GM23338 (cell line): ENCODE results near the gene LAMC3. TPM values are rescaled to one million over a fixed set of nuclear protein-coding genes. Genes with fewer than 3 reads are reported as not detected.

ENCODE experiments used
- ATAC-seq: fragments of 200-7000 bp; cut with Tn5 transposase; 3 replicates; pipeline ENCODE4 v1.9.1; 2020
- DNase-seq: peaks from one replicate; pipeline ENCODE4 v3.0.0-alpha.2; 2015; ENCODE audit warnings: low spot score
- H2AFZ ChIP-seq: fragments of 200-600 bp; sonication (generic); 2 replicates; pipeline ENCODE4 v1.8.0; 2016; ENCODE audit warnings: antibody characterized with exemption, mild to moderate bottlenecking, moderate library complexity
- H3F3A ChIP-seq: fragments of 200-600 bp; sonication (generic); replicated peaks from 2 replicates; pipeline ENCODE4 v1.8.0; 2017; ENCODE audit warnings: antibody characterized with exemption, mixed run types, low read depth
- H3K27ac ChIP-seq: fragments of 200-600 bp; sonication (generic); 2 replicates; pipeline ENCODE4 v1.6.1; 2016; ENCODE audit warnings: low read depth
- H3K27me3 ChIP-seq: fragments of 200-600 bp; sonication (generic); 2 replicates; pipeline ENCODE4 v1.8.0; 2016; ENCODE audit warnings: mild to moderate bottlenecking, mixed run types, moderate library complexity; ENCODE audit not compliant: insufficient read depth
- H3K36me3 ChIP-seq: fragments of 200-600 bp; sonication (generic); 2 replicates; pipeline ENCODE4 v1.8.0; 2016; ENCODE audit warnings: mild to moderate bottlenecking; ENCODE audit not compliant: insufficient read depth
- H3K4me1 ChIP-seq: fragments of 200-600 bp; sonication (generic); 2 replicates; pipeline ENCODE4 v1.8.0; 2016; ENCODE audit warnings: mild to moderate bottlenecking, moderate library complexity; ENCODE audit not compliant: insufficient read depth
- H3K4me2 ChIP-seq: fragments of 200-600 bp; sonication (generic); 2 replicates; pipeline ENCODE4 v1.7.1; 2017; ENCODE audit warnings: mixed run types
- H3K4me3 ChIP-seq: fragments of 200-600 bp; sonication (generic); 2 replicates; pipeline ENCODE4 v1.6.1; 2016; ENCODE audit warnings: mixed run types
- H3K79me2 ChIP-seq: fragments of 200-600 bp; sonication (generic); replicated peaks from 2 replicates; pipeline ENCODE4 v1.8.0; 2017; ENCODE audit warnings: mild to moderate bottlenecking; ENCODE audit not compliant: insufficient read depth
- H3K9me2 ChIP-seq: fragments of 200-600 bp; sonication (generic); 2 replicates; pipeline ENCODE4 v1.8.0; 2017; ENCODE audit not compliant: insufficient read depth
- H4K20me1 ChIP-seq: fragments of 200-600 bp; sonication (generic); replicated peaks from 2 replicates; pipeline ENCODE4 v1.8.0; 2017; ENCODE audit warnings: mild to moderate bottlenecking; ENCODE audit not compliant: insufficient read depth
- H3K27ac Mint-ChIP-seq: 2 replicates; pipeline ENCODE4 v1.8.0; 2020; ENCODE audit warnings: inconsistent platforms, mild to moderate bottlenecking, moderate library complexity, mixed read lengths
- H3K27me3 Mint-ChIP-seq: 3 replicates; pipeline ENCODE4 v1.8.0; 2022; ENCODE audit warnings: low read depth, mild to moderate bottlenecking, moderate library complexity, mixed read lengths, inconsistent platforms; ENCODE audit not compliant: insufficient read depth, poor library complexity
- H3K36me3 Mint-ChIP-seq: 3 replicates; pipeline ENCODE4 v1.8.0; 2021; ENCODE audit warnings: low read depth, mild to moderate bottlenecking, inconsistent platforms, moderate library complexity, mixed read lengths
- H3K4me1 Mint-ChIP-seq: 3 replicates; pipeline ENCODE4 v1.8.0; 2020; ENCODE audit warnings: mild to moderate bottlenecking, inconsistent platforms, mixed read lengths
- H3K4me3 Mint-ChIP-seq: 3 replicates; pipeline ENCODE4 v1.8.0; 2021; ENCODE audit warnings: moderate library complexity, mild to moderate bottlenecking, inconsistent platforms, mixed read lengths
- H3K9me3 Mint-ChIP-seq: 3 replicates; pipeline ENCODE4 v1.8.0; 2020; ENCODE audit warnings: moderate library complexity, mild to moderate bottlenecking, inconsistent platforms, mixed read lengths
- CREB1 ChIP-seq: fragments of 250-450 bp; sonication (Bioruptor Pico); IDR thresholded peaks from 2 replicates; pipeline ENCODE4 v1.5.0; 2020; ENCODE audit warnings: low read depth, mild to moderate bottlenecking, moderate library complexity
- CTCF ChIP-seq, 2 experiments: fragments of 200-600 bp in 1 of 2; sonication (generic) in 1 of 2; conservative IDR thresholded peaks; 2 replicates each; pipeline versions ENCODE4 v1.5.1 to v1.6.1; 2016 to 2017; ENCODE audit warnings: antibody characterized with exemption in 2 of 2, low read depth in 2 of 2, mild to moderate bottlenecking in 2 of 2, moderate library complexity in 1 of 2
- JUNB ChIP-seq: IDR thresholded peaks from one replicate; pipeline ENCODE4 v1.6.1; 2016; ENCODE audit warnings: antibody characterized with exemption; ENCODE audit not compliant: unreplicated experiment
- NANOG ChIP-seq: IDR thresholded peaks from 2 replicates; pipeline ENCODE4 v1.6.1; 2016; ENCODE audit warnings: antibody characterized with exemption, borderline replicate concordance
- POLR2AphosphoS5 ChIP-seq: IDR thresholded peaks from 2 replicates; pipeline ENCODE4 v1.6.1; 2016; ENCODE audit warnings: antibody characterized with exemption, low read depth
- REST ChIP-seq: IDR thresholded peaks from one replicate; pipeline ENCODE4 v1.6.1; 2018; ENCODE audit warnings: antibody characterized with exemption; ENCODE audit not compliant: unreplicated experiment
- ZNF114 ChIP-seq: fragments of 250-450 bp; sonication (Bioruptor Pico); IDR thresholded peaks from 2 replicates; pipeline ENCODE4 v1.5.0; 2020; ENCODE audit warnings: mild to moderate bottlenecking, moderate library complexity
- polyA plus RNA-seq: library from polyadenylated mRNA; unstranded; fragments of >200 nt; fragmentation: Nextera tagmentation; extraction: Ambion mirVana; gene quantifications from 2 replicates; pipeline ENCODE4 v1.2.1, GENCODE V29; 2016
- total RNA-seq: library from RNA; depleted of rRNA; stranded (reverse); fragments of >200 nt; shearing (Covaris generic); gene quantifications from 2 replicates; pipeline ENCODE4 v1.2.3, GENCODE V29; 2014

LAMC3 gene
- total and polyA plus RNA-seq, 2 experiments from 2014 or later, result 9.0 to 27.4 TPM

GRCh38 chr9:130992682-130993032 lies 16.3 kb upstream of the LAMC3 start (continued):
- no peak for TF ChIP-seq REST

GRCh38 chr9:130993303-130994030 lies 15.5 kb upstream of the LAMC3 start:
- Mint-ChIP-seq H3K4me1 (peaks cover 25% of the 10 kb centered on the region), H3K9me3 (no peaks in the 10 kb centered on the region), H3K36me3 (no peaks in the 10 kb centered on the region), H3K4me3 (no peak overlapping the region), H3K27ac (no peak overlapping the region), H3K27me3 (peaks cover 14% of the 10 kb centered on the region)
- no peak for DNase-seq
- H3K27me3 ChIP-seq, result no peaks in the 10 kb centered on the region
- H3F3A ChIP-seq, result 0 out of 2 replicates have a peak, but pooled peaks cover 5% of the 10 kb centered on the region
- H2AFZ ChIP-seq, result no peak overlapping the region
- H3K36me3 ChIP-seq, result no peaks in the 10 kb centered on the region
- H3K27ac ChIP-seq, result no peak overlapping the region
- ATAC-seq, result no peak
- no peak overlapping the region for H3K4me3 ChIP-seq
- TF ChIP-seq CREB1 (CRISPR knock-in tag) (no peak), POLR2AphosphoS5 (no peak), CTCF (conservative IDR thresholded peaks at IDR 0.05; ENCODE audit: low read depth in 2 of 2) (no peak), JUNB (no peak), NANOG (no peak), ZNF114 (no peak)
- no peaks in the 10 kb centered on the region for H3K79me2 ChIP-seq
- no peaks in the 10 kb centered on the region for H3K9me2 ChIP-seq
- no peaks in the 10 kb centered on the region for H4K20me1 ChIP-seq
- H3K4me2 ChIP-seq, result no peak overlapping the region
- H3K4me1 ChIP-seq, result peaks cover 15% of the 10 kb centered on the region
